HepG2 (cell line): ENCODE results near the gene HSPB6. TPM values are rescaled to one million over a fixed set of nuclear protein-coding genes. Genes with fewer than 3 reads are reported as not detected.

Experiments used
- CC2D1A ChIP-seq: sonication (generic); formaldehyde crosslinking; IDR thresholded peaks from 2 replicates; pipeline ENCODE4 v1.8.1; 2023; ENCODE audit warnings: mild to moderate bottlenecking, missing genetic modification reagents
- FOXK2 ChIP-seq: fragments of 450-650 bp; IDR thresholded peaks from 2 replicates; pipeline ENCODE4 v1.6.1; 2016
- HOXA9 ChIP-seq: sonication (generic); formaldehyde crosslinking; IDR thresholded peaks from 2 replicates; pipeline ENCODE4 v1.8.1; 2022; ENCODE audit warnings: missing genetic modification reagents, mild to moderate bottlenecking, moderate library complexity, borderline replicate concordance
- MIXL1 ChIP-seq: IDR thresholded peaks from 2 replicates; pipeline ENCODE4 v1.6.1; 2016
- NFYC ChIP-seq: IDR thresholded peaks from 2 replicates; pipeline ENCODE4 v1.6.1; 2016; ENCODE audit warnings: missing genetic modification reagents, missing compliant biosample characterization
- RBM39 ChIP-seq: fragments of 200-400 bp; formaldehyde crosslinking; IDR thresholded peaks from one replicate; pipeline ENCODE4 v1.6.1; 2018; ENCODE audit warnings: antibody characterized with exemption, mild to moderate bottlenecking, low read depth, low read length; ENCODE audit not compliant: poor library complexity, severe bottlenecking
- SIX1 ChIP-seq: sonication (generic); formaldehyde crosslinking; IDR thresholded peaks from 2 replicates; pipeline ENCODE4 v1.4.0; 2020; ENCODE audit warnings: missing genetic modification reagents, borderline replicate concordance
- ZIK1 ChIP-seq: sonication (generic); formaldehyde crosslinking; IDR thresholded peaks from 2 replicates; pipeline ENCODE4 v1.5.0; 2020; ENCODE audit warnings: mild to moderate bottlenecking, low read depth, missing genetic modification reagents, borderline replicate concordance
- ZNF543 ChIP-seq: sonication (generic); formaldehyde crosslinking; IDR thresholded peaks from 2 replicates; pipeline ENCODE4 v1.4.0; 2020; ENCODE audit warnings: mild to moderate bottlenecking, missing genetic modification reagents
- ZNF549 ChIP-seq: sonication (generic); formaldehyde crosslinking; IDR thresholded peaks from 2 replicates; pipeline ENCODE4 v1.5.0; 2020; ENCODE audit warnings: missing genetic modification reagents
- ZNF660 ChIP-seq: sonication (generic); formaldehyde crosslinking; IDR thresholded peaks from 2 replicates; pipeline ENCODE4 v1.5.1; 2020; ENCODE audit warnings: mild to moderate bottlenecking, low read depth, missing genetic modification reagents, borderline replicate concordance
- ZNF850 ChIP-seq: sonication (generic); formaldehyde crosslinking; conservative IDR thresholded peaks from 2 replicates; pipeline ENCODE4 v1.9.0; 2021; ENCODE audit warnings: mild to moderate bottlenecking, missing genetic modification reagents
- polyA plus RNA-seq, 8 experiments: library from polyadenylated mRNA; depleted of rRNA in 3 of 8; stranded (reverse) in 7 of 8; unstranded in 1 of 8; fragments of >200 nt; fragmentation: Illumina TruSeq in 4 of 8; extraction: Trizol in 4 of 8; gene quantifications; 2 replicates each; pipeline versions ENCODE4 v1.2.1 to v1.2.3, GENCODE V29; 2011 to 2016; ENCODE audit warnings: low read depth in 4 of 8, missing spikeins in 1 of 8, mixed read lengths in 1 of 8; ENCODE audit not compliant: insufficient read depth in 1 of 8
- total RNA-seq, 5 experiments: library from RNA; depleted of rRNA; stranded (reverse); fragments of >200 nt; fragmentation: Illumina TruSeq; extraction: Trizol; gene quantifications; 2 replicates each; pipeline ENCODE4 v1.2.3, GENCODE V29; 2016; ENCODE audit warnings: low read depth in 1 of 5
- TF ChIP-seq, protein P1 (sequence below): sonication (generic); formaldehyde crosslinking; IDR thresholded peaks from 2 replicates; pipeline ENCODE4 v1.8.0; 2023; ENCODE audit warnings: mild to moderate bottlenecking, missing genetic modification reagents
- TF ChIP-seq, protein P2 (sequence below): IDR thresholded peaks from 2 replicates; pipeline ENCODE4 v1.6.1; 2016; ENCODE audit warnings: control low read depth
- TF ChIP-seq, protein P3 (sequence below): sonication (generic); formaldehyde crosslinking; conservative IDR thresholded peaks from 2 replicates; pipeline ENCODE4 v1.4.0; 2020; ENCODE audit warnings: mild to moderate bottlenecking, missing genetic modification reagents, moderate library complexity
- TF ChIP-seq, protein P4 (sequence below): sonication (generic); formaldehyde crosslinking; IDR thresholded peaks from 2 replicates; pipeline ENCODE4 v1.8.0; 2022; ENCODE audit warnings: missing genetic modification reagents, mild to moderate bottlenecking, inconsistent platforms, borderline replicate concordance
- TF ChIP-seq, protein P5 (sequence below): sonication (generic); formaldehyde crosslinking; IDR thresholded peaks from 2 replicates; pipeline ENCODE4 v1.9.0; 2021; ENCODE audit warnings: missing genetic modification reagents, mild to moderate bottlenecking, borderline replicate concordance
- TF ChIP-seq, protein P6 (sequence below): sonication (generic); formaldehyde crosslinking; IDR thresholded peaks from 2 replicates; pipeline ENCODE4 v1.4.0; 2020; ENCODE audit warnings: missing genetic modification reagents

HSPB6 gene
- total and polyA plus RNA-seq, 2 of the 13 experiments (the other 11 are each of a cell fraction or from before 2014, with no cell fraction given), result 0.18 TPM; not detected in 1

DNA sequence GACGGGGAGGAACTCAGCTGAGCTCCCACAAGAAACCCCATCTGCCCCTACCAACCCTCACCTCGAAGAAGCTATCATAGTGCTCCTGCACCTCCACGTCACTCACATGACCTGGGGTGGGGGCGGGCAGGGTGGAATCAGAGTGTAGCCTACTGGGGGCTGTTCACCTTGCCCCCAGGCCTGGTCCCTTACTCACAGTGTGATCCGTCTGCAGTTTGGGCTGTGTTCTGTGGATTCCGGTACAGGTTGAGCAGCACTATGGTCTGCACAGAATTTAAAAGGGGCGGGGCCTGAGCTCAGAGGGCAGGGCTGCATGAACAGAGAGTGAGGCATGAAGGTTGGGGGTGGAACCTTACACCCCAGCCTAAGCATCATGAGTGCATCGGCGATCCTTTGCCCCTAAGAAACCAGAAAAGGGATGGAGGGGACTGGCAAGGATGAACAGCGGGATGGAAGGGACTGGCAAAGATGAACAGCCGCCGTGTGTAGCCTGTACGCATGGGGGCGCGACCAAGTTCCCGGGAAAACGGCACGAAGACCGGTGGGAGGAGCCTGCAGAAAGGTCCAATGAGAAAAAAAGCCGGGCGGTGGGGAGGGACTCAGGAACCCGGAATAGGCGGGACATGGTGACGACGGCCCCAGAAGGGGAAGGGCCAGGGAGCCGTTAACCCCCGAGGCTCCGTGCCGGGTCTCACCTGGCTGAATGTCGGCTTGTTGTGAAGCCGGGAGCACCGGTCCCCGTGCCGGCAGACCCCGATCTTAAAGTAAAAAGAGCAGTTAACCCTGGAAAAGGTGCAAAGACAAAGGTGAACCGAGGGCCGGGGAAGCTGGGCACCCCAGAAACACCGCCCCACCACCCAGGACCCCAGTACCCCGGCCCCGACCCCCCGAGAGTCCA lies 12.2 kb downstream of the HSPB6 start (continued):
- TF ChIP-seq ZNF549 (CRISPR knock-in tag) (no peak), MIXL1 (CRISPR knock-in tag) (no peak), ZNF850 (CRISPR knock-in tag) (no peak), SIX1 (CRISPR knock-in tag) (no peak), CC2D1A (CRISPR knock-in tag) (no peak), FOXK2 (no peak), ZIK1 (no peak), ZNF660 (no peak), HOXA9 (CRISPR knock-in tag) (no peak), ZNF543 (CRISPR knock-in tag) (no peak), NFYC (CRISPR knock-in tag) (peak; percentile 63), RBM39 (no peak)
- TF ChIP-seq, protein P1, sequence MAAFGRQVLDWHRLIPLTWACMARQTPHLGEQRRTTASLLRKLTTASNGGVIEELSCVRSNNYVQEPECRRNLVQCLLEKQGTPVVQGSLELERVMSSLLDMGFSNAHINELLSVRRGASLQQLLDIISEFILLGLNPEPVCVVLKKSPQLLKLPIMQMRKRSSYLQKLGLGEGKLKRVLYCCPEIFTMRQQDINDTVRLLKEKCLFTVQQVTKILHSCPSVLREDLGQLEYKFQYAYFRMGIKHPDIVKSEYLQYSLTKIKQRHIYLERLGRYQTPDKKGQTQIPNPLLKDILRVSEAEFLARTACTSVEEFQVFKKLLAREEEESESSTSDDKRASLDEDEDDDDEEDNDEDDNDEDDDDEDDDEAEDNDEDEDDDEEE (CRISPR knock-in tag), result 0 out of 2 replicates have a peak, but pooled peaks have one; percentile 16
- TF ChIP-seq, protein P2, sequence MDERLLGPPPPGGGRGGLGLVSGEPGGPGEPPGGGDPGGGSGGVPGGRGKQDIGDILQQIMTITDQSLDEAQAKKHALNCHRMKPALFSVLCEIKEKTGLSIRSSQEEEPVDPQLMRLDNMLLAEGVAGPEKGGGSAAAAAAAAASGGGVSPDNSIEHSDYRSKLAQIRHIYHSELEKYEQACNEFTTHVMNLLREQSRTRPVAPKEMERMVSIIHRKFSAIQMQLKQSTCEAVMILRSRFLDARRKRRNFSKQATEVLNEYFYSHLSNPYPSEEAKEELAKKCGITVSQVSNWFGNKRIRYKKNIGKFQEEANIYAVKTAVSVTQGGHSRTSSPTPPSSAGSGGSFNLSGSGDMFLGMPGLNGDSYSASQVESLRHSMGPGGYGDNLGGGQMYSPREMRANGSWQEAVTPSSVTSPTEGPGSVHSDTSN (CRISPR knock-in tag), result no peak
- TF ChIP-seq, protein P3, sequence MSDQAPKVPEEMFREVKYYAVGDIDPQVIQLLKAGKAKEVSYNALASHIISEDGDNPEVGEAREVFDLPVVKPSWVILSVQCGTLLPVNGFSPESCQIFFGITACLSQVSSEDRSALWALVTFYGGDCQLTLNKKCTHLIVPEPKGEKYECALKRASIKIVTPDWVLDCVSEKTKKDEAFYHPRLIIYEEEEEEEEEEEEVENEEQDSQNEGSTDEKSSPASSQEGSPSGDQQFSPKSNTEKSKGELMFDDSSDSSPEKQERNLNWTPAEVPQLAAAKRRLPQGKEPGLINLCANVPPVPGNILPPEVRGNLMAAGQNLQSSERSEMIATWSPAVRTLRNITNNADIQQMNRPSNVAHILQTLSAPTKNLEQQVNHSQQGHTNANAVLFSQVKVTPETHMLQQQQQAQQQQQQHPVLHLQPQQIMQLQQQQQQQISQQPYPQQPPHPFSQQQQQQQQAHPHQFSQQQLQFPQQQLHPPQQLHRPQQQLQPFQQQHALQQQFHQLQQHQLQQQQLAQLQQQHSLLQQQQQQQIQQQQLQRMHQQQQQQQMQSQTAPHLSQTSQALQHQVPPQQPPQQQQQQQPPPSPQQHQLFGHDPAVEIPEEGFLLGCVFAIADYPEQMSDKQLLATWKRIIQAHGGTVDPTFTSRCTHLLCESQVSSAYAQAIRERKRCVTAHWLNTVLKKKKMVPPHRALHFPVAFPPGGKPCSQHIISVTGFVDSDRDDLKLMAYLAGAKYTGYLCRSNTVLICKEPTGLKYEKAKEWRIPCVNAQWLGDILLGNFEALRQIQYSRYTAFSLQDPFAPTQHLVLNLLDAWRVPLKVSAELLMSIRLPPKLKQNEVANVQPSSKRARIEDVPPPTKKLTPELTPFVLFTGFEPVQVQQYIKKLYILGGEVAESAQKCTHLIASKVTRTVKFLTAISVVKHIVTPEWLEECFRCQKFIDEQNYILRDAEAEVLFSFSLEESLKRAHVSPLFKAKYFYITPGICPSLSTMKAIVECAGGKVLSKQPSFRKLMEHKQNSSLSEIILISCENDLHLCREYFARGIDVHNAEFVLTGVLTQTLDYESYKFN, result no peak
- TF ChIP-seq, protein P4, sequence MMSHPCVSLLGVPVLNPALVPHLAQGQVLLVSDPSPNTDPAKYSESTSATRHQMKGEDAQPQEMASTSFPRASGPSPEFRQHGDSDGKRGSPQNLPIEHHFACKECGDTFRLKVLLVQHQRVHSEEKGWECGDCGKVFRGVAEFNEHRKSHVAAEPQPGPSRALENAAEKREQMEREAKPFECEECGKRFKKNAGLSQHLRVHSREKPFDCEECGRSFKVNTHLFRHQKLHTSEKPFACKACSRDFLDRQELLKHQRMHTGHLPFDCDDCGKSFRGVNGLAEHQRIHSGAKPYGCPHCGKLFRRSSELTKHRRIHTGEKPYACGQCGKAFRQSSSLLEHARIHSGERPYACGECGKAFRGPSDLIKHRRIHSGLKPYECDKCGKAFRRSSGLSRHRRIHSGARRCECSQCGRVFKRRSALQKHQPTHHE (CRISPR knock-in tag), result no peak
- TF ChIP-seq, protein P5, sequence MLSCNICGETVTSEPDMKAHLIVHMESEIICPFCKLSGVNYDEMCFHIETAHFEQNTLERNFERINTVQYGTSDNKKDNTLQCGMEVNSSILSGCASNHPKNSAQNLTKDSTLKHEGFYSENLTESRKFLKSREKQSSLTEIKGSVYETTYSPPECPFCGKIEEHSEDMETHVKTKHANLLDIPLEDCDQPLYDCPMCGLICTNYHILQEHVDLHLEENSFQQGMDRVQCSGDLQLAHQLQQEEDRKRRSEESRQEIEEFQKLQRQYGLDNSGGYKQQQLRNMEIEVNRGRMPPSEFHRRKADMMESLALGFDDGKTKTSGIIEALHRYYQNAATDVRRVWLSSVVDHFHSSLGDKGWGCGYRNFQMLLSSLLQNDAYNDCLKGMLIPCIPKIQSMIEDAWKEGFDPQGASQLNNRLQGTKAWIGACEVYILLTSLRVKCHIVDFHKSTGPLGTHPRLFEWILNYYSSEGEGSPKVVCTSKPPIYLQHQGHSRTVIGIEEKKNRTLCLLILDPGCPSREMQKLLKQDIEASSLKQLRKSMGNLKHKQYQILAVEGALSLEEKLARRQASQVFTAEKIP (CRISPR knock-in tag), result no peak
- TF ChIP-seq, protein P6, sequence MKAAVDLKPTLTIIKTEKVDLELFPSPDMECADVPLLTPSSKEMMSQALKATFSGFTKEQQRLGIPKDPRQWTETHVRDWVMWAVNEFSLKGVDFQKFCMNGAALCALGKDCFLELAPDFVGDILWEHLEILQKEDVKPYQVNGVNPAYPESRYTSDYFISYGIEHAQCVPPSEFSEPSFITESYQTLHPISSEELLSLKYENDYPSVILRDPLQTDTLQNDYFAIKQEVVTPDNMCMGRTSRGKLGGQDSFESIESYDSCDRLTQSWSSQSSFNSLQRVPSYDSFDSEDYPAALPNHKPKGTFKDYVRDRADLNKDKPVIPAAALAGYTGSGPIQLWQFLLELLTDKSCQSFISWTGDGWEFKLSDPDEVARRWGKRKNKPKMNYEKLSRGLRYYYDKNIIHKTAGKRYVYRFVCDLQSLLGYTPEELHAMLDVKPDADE (CRISPR knock-in tag), result no peak
